GM20431 (cell line): Measurements from ENCODE around the gene JSRP1.
"Not testable (repeated sequence)": the region's sequence is repeated elsewhere in the genome, so short reads cannot be mapped to it uniquely, and the experiment has no call there.

Source experiments
- in situ Hi-C: fragments of 300-500 bp; cut with MseI, MboI; formaldehyde crosslinking; loops from one replicate; pipeline ENCODE4 v1.15.0; 2020; ENCODE audit warnings: low sequenced_read_pairs; ENCODE audit not compliant: unreplicated experiment

JSRP1 gene

DNA sequence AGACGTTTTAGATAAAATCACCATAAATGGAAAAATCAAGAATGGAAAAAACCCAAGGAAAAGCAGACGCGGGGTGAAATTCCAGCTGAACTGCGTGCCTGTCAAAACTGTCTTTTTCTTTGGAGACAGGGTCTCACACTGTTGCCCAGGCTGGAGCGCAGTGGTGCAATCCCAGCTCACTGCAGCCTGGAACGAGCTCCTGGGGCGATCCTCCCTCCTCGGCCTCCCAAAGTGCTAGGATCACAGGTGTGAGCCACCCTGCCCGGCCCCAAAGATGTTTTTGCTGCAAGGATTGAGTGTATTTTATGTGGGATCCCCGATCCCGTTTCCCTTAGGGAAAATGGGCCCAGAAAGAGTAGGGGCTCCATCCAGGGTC, 26.6 kb upstream of the JSRP1 start:
- in situ Hi-C loops, result no loop called here

DNA sequence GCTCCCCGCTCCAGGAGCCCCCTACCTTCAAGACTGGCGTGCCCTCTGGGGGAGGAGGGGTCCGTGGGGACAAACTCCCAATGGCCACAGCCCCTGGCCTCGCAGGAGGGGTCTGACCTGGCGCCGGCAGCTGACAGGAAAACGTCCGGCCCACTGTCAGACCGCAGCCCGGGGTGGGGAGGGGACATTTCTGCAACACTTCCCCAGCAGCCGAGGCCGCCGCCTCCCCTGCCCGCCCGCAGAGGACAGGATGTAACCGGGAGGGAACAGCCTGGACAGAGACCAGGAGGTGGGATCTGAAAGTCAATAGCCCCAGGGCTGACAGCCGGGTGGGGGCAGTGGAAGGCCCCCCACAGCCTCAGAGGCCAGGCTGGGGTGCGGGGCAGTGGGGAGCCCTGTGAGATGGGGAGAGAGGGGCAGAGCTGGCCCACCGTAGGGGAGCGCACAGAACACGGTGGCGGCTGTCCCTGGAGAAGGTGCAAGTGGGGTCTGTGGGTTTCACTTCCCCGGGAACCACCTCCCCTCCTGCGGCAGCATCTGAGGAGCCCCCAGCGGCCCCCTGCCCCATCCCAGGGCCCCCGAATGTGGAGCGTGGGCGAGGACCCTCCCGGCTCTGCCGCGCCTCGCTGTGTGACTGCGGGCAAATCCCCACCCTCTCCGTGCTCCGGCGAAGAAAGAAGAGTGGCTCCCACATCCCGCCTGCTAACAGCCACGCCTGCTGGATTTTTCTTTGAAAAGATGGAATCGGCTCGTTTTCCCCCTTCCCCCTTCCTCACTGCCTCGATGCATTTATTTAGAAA, 26.0 kb upstream of the JSRP1 start, which contains the start of gene PEAK3:
Gene PEAK3 (minus strand): TSS at position 114 of the 800 bp plus-strand sequence. CDS start 1,244 bp downstream, outside the sequence.
- in situ Hi-C loops, result no loop called here

DNA sequence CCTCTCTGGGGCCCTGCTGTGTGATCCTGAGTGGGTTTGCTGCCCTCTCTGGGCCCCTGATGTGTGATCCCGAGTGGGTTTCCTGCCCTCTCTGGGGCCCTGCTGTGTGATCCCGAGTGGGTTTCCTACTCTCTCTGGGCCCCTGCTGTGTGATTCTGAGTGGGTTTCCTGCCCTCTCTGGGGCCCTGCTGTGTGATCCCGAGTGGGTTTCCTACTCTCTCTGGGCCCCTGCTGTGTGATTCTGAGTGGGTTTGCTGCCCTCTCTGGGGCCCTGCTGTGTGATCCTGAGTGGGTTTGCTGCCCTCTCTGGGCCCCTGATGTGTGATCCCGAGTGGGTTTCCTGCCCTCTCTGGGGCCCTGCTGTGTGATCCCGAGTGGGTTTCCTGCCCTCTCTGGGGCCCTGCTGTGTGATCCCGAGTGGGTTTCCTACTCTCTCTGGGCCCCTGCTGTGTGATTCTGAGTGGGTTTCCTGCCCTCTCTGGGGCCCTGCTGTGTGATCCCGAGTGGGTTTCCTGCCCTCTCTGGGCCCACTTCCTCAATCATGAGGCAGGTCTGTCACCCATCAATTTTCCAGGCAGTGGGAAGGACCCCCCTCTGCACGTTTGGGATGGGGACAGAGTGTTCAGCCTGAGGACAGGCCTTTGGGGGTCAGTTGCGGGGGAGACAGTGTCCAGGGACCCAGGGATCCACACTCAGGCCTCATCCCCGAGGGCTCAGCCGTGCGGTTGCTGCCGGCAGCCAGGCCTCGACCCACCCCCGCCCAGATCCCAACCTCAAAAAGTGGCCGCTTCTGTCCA, 25.2 kb upstream of the JSRP1 start:
- in situ Hi-C loops, result not testable (repeated sequence)

- in situ Hi-C loops, result no loop called here
Observed at GRCh38 chr19:2280633-2281264, 24.5 kb upstream of the JSRP1 start.

DNA sequence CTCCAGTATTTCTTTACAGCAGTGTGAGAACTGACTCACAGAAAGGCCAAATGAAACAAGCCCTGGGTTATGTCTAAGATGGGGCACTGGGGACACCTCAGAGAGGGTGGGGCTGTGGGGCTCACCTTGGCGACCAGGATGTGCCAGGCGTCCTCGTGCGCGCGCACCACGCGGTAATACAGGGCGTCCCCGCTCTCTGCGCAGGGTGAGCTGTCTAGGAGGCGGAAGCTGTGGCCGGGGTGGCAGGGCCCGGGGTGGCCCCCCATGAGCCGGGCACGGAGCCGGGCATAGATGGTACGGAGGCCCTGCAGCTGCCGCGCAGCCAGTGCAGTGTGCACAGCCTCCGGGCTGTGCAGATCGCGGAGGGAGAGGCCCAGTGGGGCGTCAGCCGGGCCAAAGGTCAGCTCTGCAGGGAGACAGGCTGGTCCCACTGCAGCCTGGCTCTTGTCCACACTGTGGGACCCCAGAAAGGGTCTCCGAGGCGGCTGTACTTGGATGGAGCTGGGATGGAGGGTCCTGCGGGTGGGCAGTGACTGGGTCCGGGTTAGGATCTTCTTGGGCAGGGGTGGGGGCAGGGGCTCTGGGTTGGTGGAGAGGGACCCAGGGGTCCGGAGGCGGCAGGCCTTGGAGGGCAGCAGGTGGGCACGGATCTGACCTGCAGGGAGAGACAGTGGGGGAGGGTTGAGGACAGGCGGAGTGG, 22.4 kb upstream of the JSRP1 start:
- in situ Hi-C loops, result no loop called here

GRCh38 chr19:2277138-2277537, 20.9 kb upstream of the JSRP1 start:
- in situ Hi-C loops, result no loop called here

DNA sequence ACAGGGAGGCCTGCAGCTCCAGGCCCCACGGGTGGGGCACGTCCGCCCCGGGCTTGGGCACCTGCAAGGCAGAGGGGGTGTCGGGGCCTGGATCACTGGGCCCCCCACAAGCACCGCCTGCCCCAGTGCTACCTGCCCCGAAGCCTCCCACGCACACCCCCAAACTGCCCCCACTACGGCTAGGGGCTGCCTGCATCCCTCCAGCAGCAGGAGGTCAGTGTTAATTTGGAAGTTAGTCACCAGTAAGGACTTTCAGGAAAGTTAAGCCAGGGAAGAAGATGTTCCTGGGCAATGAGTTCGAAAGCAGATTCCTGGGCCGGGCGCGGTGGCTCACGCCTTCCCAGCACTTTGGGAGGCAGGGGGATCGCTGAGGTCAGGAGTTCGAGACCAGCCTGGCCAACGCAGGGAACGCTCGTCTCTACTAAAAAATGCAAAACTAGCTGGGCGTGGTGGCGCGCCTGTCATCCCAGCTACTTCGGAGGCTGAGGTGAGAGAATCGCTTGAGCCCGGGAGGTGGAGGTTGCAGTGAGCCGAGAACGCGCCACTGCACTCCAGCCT, 20.3 kb upstream of the JSRP1 start:
- in situ Hi-C loops, result no loop called here

DNA sequence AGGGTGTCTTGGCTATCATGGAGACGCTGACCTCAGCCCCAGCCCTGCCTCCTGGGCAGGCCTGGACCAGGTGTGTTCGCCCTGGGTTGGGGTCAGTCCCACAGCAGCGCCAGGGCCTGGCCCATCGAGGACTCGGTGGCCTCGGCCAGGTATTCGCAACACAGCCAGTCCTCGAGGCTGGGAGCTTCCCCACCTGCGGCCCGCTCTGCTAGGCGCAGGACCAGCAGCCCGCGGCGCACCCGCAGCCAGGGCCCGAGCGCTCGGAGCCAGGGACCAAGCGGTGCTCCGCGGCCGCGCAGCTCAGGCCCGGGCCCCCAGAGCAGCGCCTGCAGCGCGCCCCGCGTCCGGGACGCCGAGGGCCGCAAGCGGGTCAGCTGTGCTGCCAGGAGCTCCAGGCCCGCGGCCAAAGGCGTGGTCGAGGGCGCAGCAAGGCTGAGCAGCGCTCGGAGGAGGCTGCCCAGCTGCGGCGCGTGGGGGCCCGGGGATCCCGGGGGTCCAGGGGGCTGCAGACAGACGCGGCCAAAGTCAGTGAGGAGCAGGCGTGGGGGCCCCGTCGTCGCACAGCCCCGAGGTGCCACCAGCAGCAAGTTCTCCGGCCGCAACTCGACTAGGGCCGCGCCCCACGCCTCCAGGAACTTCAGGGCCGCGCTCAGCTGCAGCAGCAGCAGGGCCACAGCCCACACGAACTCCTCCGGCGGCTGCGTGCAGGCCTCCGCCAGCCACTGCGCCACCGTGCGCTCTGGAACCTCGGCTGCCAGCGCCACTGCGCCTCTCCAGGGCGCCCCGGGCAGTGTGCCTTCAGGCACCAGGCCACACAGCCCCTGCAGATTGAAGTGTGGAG, 19.6 kb upstream of the JSRP1 start:
- in situ Hi-C loops, result no loop called here

DNA sequence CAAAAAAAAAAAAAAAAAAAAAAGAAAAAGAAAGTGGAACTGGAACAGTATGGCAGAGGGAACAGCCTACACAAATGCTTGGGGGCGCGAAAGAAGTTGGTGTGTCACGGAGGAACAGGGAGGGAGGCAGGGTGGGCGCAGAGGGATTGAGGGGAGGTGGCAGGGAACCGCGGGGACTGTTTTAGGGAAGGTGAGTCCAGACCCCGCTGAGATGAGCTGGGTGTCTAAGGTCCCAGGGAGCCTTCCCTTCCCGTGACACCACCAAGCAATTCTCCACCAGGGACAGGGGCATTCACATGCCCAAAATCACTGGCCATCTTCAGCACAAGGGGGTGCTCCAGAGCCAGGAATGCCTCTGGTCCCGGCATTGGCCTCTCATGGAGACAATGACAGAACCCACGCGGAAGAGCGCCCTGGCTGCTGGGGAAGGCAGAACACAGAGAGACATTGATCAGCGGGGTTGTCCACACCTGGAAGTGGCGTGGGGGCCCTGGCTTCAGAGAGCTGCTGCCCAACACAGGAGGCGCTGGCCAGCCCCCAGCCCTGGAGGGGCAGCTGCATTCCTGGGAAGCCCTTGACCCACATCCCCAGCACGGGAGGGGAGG, 18.8 kb upstream of the JSRP1 start:
- in situ Hi-C loops, result no loop called here

DNA sequence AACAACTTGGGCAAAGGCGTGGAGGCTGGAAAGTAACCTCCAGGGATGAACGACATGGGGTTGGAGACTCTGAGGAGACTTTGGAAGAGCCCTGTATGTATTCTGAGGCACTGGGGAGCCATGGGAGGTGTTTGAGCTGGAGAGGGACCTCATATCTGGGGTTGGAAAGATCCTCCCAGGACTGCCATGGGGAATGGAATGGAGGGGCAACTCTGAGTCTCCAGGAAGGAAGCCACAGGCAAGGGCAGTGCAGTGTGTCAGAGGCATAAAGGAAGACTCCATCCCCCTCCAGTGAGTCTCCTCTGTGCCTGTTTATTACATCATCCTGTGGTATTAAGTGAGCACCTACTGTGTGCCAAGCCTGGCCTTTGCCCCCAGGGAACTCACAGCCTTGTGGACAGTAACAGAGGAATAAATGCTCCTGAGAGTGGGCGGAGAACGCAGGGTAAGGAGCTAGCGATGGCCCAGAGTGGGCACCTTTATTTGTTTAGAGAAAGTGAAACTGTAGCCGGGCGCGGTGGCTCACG, 18.0 kb upstream of the JSRP1 start:
- in situ Hi-C loops, result no loop called here

GRCh38 chr19:2273356-2274184, 17.4 kb upstream of the JSRP1 start:
- in situ Hi-C loops, result no loop called here

DNA sequence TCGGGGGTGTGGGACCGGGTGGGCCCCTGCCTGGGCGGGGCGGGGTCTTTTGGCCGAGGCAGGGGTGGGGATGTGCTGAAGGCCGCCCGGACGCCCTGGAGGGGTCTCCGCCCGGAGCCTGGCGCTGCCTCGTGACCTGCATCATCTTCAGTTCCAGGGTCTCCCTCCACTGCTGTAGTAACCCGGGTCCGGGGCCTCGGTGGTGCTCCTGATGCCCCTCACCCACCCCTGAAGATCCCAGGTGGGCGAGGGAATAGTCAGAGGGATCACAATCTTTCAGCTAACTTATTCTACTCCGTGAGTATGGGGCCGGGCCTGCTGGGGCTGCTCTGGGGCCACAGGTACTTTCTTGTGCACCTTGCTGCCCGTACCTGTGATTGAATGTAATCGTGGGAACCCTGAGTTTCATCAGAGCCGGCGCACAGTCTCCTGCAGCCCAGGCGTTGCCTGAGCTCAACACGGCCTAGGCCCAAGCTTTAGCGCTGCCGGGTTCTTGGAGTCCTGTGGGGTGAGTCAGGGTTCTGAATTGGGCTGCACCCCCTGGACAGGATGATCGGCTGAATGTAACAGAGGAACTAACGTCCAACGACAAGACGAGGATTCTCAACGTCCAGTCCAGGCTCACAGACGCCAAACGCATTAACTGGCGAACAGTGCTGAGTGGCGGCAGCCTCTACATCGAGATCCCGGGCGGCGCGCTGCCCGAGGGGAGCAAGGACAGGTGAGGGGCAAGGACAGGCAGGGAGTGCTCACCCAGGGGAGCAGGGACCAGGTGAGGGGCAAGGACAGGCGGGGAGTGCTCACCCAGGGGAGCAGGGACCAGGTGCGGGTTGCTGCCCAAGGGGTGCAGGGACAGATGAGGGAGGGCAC, 15.3 kb upstream of the JSRP1 start:
- in situ Hi-C loops, result no loop called here

DNA sequence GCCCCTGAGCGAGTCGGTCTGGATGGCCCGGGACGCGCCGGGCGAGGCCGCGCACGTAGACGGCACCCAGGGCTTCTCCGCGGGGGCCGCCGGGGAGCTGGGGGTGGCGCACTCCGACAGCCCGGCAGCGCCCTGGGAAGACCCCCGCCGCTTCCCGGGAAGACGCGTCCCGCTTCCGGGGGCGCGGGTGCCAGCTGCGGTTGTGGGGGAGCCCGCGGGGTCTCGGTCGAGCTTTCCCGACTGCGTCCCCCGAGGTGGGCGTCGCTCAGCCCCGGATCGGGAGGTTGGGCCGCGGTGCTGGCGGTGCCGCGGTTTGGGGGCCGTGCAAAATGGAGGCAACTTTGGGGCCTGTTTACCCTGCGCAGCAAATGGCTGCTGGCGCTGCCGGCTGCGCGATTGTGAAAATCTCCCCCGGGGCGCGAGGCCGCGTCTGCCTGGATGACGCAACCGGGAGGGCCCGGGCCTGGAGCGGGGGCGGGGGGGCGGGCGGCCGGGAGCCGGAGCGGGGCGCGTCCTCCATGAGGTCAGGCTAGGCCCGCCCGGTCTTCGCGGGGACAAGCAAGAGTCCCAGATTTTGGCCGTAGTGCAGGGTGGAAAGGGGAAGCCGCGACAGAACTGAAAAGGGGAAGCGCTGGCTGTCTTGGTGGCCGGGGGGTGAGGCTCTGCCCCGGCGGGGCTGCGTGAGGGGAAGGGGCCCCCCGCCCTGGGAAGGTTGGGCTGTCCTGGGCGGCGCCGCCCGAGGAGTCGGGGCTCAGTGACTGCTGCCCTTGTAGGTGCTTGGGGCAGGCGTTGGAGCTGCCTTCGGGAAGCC, 14.4 kb upstream of the JSRP1 start:
- in situ Hi-C loops, result no loop called here

GRCh38 chr19:2270157-2270422, 13.9 kb upstream of the JSRP1 start:
- in situ Hi-C loops, result no loop called here

DNA sequence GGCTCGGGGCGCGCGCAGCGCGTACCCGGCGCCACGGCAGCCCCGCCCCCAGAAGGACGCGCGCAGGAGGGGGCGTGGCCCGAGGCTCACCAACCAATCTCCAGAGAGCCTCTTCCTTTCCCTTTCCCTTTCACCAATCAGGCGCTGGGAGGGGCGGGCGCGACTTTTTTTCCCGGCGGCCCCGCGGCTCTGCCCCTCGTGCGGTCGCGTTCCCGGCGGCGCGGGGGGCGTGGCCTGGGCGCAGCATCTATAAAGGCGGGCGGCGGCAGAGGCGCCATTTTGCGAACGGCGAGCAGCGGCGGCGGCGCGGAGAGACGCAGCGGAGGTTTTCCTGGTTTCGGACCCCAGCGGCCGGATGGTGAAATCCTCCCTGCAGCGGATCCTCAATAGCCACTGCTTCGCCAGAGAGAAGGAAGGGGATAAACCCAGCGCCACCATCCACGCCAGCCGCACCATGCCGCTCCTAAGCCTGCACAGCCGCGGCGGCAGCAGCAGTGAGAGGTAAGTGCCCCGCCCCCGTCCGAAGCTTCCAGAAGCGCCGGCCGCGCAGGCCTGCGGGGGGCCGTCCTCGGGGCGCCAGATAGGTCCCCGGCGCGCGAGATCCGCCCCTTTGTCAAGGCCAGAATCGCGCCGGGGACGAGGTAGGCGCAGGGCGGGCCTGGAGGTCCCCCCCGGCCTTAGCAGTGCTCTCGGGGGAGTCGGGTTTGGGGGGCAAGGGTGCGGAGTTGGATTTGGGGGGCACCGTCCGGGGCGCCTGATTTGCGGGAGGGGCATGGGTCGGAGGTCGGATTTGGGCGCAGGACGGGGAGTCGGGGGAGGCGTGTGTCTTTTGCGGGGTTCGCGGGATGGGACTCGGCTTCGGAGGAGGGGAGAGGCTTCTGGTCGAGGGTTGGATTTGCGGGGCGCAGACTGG, 13.3 kb upstream of the JSRP1 start:
- in situ Hi-C loops, result no loop called here
